GM21367 (cell line): ENCODE measurements around the gene ZDHHC6.
A peak's percentile ranks its signal among the peaks of the same experiment; 100 is the strongest.
"Not testable (repeated sequence)": the region's sequence is repeated elsewhere in the genome, so short reads cannot be mapped to it uniquely, and the experiment has no call there.

ENCODE experiments used
- ATAC-seq: cut with Tn5 transposase; IDR thresholded peaks from one replicate; pipeline ENCODE4 v1.9.1; 2021; ENCODE audit not compliant: unreplicated experiment

Gene ZDHHC6

GRCh38 chr10:112446855-112447619, at the start of gene ZDHHC6, which contains the start of gene VTI1A:
Gene ZDHHC6, minus strand, starts transcription at chr10:112446914. Its CDS starts 1,478 bp downstream, at chr10:112445436.
Gene VTI1A, plus strand, starts transcription at chr10:112447215. Its CDS starts 159 bp downstream, at chr10:112447374.
- ATAC-seq: peak; percentile 88

GRCh38 chr10:112492736-112493135, 46.0 kb upstream of the ZDHHC6 start:
- ATAC-seq: no peak

- ATAC-seq: no peak
These were observed 44.4 kb upstream of the ZDHHC6 start for GRCh38 chr10:112491144-112491543.

- ATAC-seq: no peak
These were observed 43.8 kb upstream of the ZDHHC6 start for GRCh38 chr10:112490545-112490944.

GRCh38 chr10:112487964-112488363, 41.2 kb upstream of the ZDHHC6 start:
- no peak for ATAC-seq

GRCh38 chr10:112484399-112484798, 37.7 kb upstream of the ZDHHC6 start:
- ATAC-seq: no peak

- no peak for ATAC-seq
These were observed 34.9 kb upstream of the ZDHHC6 start for GRCh38 chr10:112481602-112482001.

GRCh38 chr10:112475575-112476218, 29.0 kb upstream of the ZDHHC6 start:
- ATAC-seq: no peak

GRCh38 chr10:112471878-112472487, 25.3 kb upstream of the ZDHHC6 start:
- peak; percentile 71 for ATAC-seq

GRCh38 chr10:112467541-112468075, 20.9 kb upstream of the ZDHHC6 start:
- no peak for ATAC-seq

- ATAC-seq: no peak
These were observed 20.1 kb upstream of the ZDHHC6 start for GRCh38 chr10:112466802-112467201.

GRCh38 chr10:112465299-112465883, 18.7 kb upstream of the ZDHHC6 start:
- no peak for ATAC-seq

GRCh38 chr10:112464074-112464473, 17.4 kb upstream of the ZDHHC6 start:
- ATAC-seq: not testable (repeated sequence)

- ATAC-seq: no peak
These were observed 14.5 kb upstream of the ZDHHC6 start for GRCh38 chr10:112461029-112461887.

- ATAC-seq: no peak
These were observed 13.7 kb upstream of the ZDHHC6 start for GRCh38 chr10:112460366-112460765.

GRCh38 chr10:112456533-112456932, 9.8 kb upstream of the ZDHHC6 start:
- no peak for ATAC-seq

- ATAC-seq: no peak
These were observed 8.4 kb upstream of the ZDHHC6 start for GRCh38 chr10:112454910-112455779.

- no peak for ATAC-seq
These were observed 2.2 kb upstream of the ZDHHC6 start for GRCh38 chr10:112448888-112449287.

- ATAC-seq: no peak
These were observed 860 bp upstream of the ZDHHC6 start for GRCh38 chr10:112447620-112447928.
